SK-N-SH treated with all-trans-retinoic acid at 6 μM for 48 hours (cell line): ENCODE measurements around the gene LRRC55.

ENCODE experiments used
- ATAC-seq: fragments of 200-7000 bp; cut with Tn5 transposase; 3 replicates; pipeline ENCODE4 v1.9.1; 2020; ENCODE audit warnings: mild to moderate bottlenecking, moderate library complexity
- BACH2 ChIP-seq: fragments of 250-450 bp; sonication (Bioruptor Pico); IDR thresholded peaks from 2 replicates; pipeline ENCODE4 v1.9.0; 2021; ENCODE audit warnings: mild to moderate bottlenecking, borderline replicate concordance
- CSDC2 ChIP-seq: fragments of 250-450 bp; sonication (Bioruptor Pico); IDR thresholded peaks from 2 replicates; pipeline ENCODE4 v1.5.0; 2020; ENCODE audit warnings: mild to moderate bottlenecking, moderate library complexity
- CSRNP3 ChIP-seq: fragments of 250-450 bp; sonication (Bioruptor Pico); IDR thresholded peaks from 2 replicates; pipeline ENCODE4 v1.5.1; 2021; ENCODE audit warnings: mild to moderate bottlenecking, moderate library complexity
- GLIS3 ChIP-seq: fragments of 250-450 bp; sonication (Bioruptor Pico); IDR thresholded peaks from 2 replicates; pipeline ENCODE4 v1.5.0; 2020; ENCODE audit warnings: mild to moderate bottlenecking, moderate library complexity
- ISL1 ChIP-seq: fragments of 250-450 bp; sonication (Bioruptor Pico); IDR thresholded peaks from 2 replicates; pipeline ENCODE4 v2.1.2; 2022; ENCODE audit warnings: mild to moderate bottlenecking, moderate library complexity
- OSR1 ChIP-seq: fragments of 250-450 bp; sonication (Bioruptor Pico); IDR thresholded peaks from 2 replicates; pipeline ENCODE4 v1.8.0; 2022; ENCODE audit warnings: moderate library complexity, mild to moderate bottlenecking, inconsistent platforms
- POU6F1 ChIP-seq: fragments of 250-450 bp; sonication (Bioruptor Pico); IDR thresholded peaks from 2 replicates; pipeline ENCODE4 v1.8.0; 2021; ENCODE audit warnings: low read depth, mild to moderate bottlenecking, moderate library complexity, borderline replicate concordance
- PPARA ChIP-seq: fragments of 250-450 bp; sonication (Bioruptor Pico); IDR thresholded peaks from 2 replicates; pipeline ENCODE4 v1.5.0; 2020; ENCODE audit warnings: mild to moderate bottlenecking, borderline replicate concordance
- RARB ChIP-seq: fragments of 250-450 bp; sonication (Bioruptor Pico); IDR thresholded peaks from 2 replicates; pipeline ENCODE4 v1.8.0; 2021; ENCODE audit warnings: mild to moderate bottlenecking, moderate library complexity
- SNAI2 ChIP-seq: fragments of 250-450 bp; sonication (Bioruptor Pico); IDR thresholded peaks from 2 replicates; pipeline ENCODE4 v1.5.0; 2020; ENCODE audit warnings: mild to moderate bottlenecking, moderate library complexity
- TCF4 ChIP-seq: fragments of 250-450 bp; sonication (Bioruptor Pico); IDR thresholded peaks from 2 replicates; pipeline ENCODE4 v1.8.0; 2021; ENCODE audit warnings: mild to moderate bottlenecking, moderate library complexity, borderline replicate concordance
- TOX ChIP-seq: fragments of 250-450 bp; sonication (Bioruptor Pico); IDR thresholded peaks from 2 replicates; pipeline ENCODE4 v1.8.0; 2021; ENCODE audit warnings: mild to moderate bottlenecking, moderate library complexity, borderline replicate concordance
- ZC3H10 ChIP-seq: fragments of 250-450 bp; sonication (Bioruptor Pico); IDR thresholded peaks from 2 replicates; pipeline ENCODE4 v1.5.1; 2021; ENCODE audit warnings: mild to moderate bottlenecking, moderate library complexity
- ZFP3 ChIP-seq: fragments of 250-450 bp; sonication (Bioruptor Pico); IDR thresholded peaks from 2 replicates; pipeline ENCODE4 v1.5.0; 2020; ENCODE audit warnings: mild to moderate bottlenecking, moderate library complexity
- ZNF565 ChIP-seq: fragments of 450-650 bp; formaldehyde crosslinking; conservative IDR thresholded peaks from 2 replicates; pipeline ENCODE4 v1.5.0; 2020; ENCODE audit warnings: low read depth, mild to moderate bottlenecking, moderate library complexity
- ZNF70 ChIP-seq: fragments of 450-650 bp; formaldehyde crosslinking; IDR thresholded peaks from 2 replicates; pipeline ENCODE4 v1.5.0; 2020; ENCODE audit warnings: mild to moderate bottlenecking, moderate library complexity
- ZNF8 ChIP-seq: fragments of 450-650 bp; formaldehyde crosslinking; IDR thresholded peaks from 2 replicates; pipeline ENCODE4 v1.5.0; 2020; ENCODE audit warnings: mild to moderate bottlenecking, moderate library complexity
- TF ChIP-seq, protein P1 (sequence below): fragments of 250-450 bp; sonication (Bioruptor Pico); IDR thresholded peaks from 2 replicates; pipeline ENCODE4 v1.5.0; 2020; ENCODE audit warnings: mild to moderate bottlenecking, moderate library complexity
- TF ChIP-seq, protein P2 (sequence below): fragments of 250-450 bp; sonication (Bioruptor Pico); IDR thresholded peaks from 2 replicates; pipeline ENCODE4 v1.8.0; 2020; ENCODE audit warnings: mild to moderate bottlenecking, moderate library complexity, borderline replicate concordance

Gene LRRC55

DNA sequence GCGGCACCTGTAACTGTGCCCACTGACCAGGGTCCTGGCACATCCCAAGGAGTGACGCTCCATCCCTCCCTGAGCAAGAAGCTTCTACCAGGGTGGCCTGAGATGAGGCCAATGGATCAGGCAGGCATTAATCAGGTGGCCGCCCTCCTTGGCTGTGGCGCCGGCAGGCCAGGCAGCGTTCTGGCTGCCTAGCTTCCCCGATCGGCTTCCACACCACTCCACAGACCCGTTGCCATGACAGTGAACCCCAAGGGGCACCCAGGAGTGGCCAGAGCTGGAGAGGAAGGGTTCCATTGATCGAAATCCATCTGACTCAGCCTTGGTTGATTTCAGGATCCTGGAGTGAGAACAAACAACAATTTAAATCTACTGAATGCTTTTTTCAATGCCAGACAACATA is 20.5 kb downstream of the LRRC55 start:
- ATAC-seq: no peak
- TF ChIP-seq GLIS3 (no peak), PPARA (CRISPR knock-in tag) (no peak), ZNF70 (CRISPR knock-in tag) (no peak), TOX (CRISPR knock-in tag) (no peak), ZFP3 (no peak), CSRNP3 (CRISPR knock-in tag) (no peak), ZNF565 (no peak), ISL1 (CRISPR knock-in tag) (no peak), ZC3H10 (CRISPR knock-in tag) (no peak), POU6F1 (CRISPR knock-in tag) (no peak), BACH2 (CRISPR knock-in tag) (no peak), RARB (CRISPR knock-in tag) (no peak)
- TF ChIP-seq, protein P1, sequence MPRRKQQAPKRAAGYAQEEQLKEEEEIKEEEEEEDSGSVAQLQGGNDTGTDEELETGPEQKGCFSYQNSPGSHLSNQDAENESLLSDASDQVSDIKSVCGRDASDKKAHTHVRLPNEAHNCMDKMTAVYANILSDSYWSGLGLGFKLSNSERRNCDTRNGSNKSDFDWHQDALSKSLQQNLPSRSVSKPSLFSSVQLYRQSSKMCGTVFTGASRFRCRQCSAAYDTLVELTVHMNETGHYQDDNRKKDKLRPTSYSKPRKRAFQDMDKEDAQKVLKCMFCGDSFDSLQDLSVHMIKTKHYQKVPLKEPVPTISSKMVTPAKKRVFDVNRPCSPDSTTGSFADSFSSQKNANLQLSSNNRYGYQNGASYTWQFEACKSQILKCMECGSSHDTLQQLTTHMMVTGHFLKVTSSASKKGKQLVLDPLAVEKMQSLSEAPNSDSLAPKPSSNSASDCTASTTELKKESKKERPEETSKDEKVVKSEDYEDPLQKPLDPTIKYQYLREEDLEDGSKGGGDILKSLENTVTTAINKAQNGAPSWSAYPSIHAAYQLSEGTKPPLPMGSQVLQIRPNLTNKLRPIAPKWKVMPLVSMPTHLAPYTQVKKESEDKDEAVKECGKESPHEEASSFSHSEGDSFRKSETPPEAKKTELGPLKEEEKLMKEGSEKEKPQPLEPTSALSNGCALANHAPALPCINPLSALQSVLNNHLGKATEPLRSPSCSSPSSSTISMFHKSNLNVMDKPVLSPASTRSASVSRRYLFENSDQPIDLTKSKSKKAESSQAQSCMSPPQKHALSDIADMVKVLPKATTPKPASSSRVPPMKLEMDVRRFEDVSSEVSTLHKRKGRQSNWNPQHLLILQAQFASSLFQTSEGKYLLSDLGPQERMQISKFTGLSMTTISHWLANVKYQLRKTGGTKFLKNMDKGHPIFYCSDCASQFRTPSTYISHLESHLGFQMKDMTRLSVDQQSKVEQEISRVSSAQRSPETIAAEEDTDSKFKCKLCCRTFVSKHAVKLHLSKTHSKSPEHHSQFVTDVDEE: no peak
- TF ChIP-seq, protein P2, sequence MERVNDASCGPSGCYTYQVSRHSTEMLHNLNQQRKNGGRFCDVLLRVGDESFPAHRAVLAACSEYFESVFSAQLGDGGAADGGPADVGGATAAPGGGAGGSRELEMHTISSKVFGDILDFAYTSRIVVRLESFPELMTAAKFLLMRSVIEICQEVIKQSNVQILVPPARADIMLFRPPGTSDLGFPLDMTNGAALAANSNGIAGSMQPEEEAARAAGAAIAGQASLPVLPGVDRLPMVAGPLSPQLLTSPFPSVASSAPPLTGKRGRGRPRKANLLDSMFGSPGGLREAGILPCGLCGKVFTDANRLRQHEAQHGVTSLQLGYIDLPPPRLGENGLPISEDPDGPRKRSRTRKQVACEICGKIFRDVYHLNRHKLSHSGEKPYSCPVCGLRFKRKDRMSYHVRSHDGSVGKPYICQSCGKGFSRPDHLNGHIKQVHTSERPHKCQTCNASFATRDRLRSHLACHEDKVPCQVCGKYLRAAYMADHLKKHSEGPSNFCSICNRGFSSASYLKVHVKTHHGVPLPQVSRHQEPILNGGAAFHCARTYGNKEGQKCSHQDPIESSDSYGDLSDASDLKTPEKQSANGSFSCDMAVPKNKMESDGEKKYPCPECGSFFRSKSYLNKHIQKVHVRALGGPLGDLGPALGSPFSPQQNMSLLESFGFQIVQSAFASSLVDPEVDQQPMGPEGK: no peak
- TF ChIP-seq, all 23 proteins: peak for 0

DNA sequence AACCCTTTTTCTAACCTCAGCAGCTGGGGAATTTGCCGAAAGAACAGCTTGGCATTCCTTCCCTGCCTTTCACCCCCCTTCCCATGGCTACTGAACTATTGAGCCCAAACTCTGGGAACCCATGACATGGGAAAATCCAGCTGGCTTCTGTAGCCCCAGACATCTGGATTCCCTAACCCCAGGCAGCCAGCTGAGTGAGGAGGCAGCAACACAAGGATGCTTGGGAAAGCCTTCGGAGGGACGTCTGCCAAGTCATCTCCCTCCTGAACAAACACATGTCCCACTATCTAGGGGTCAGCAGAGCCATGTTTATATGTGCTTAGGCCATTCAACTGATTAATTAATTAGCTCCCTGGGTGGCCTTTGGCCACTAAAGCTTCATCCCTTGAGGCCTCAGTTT is 21.6 kb downstream of the LRRC55 start:
- no peak for ATAC-seq
- TF ChIP-seq ZNF70 (CRISPR knock-in tag) (no peak), TCF4 (peak; percentile 14; the same call in 1 of the 2 replicates)

DNA sequence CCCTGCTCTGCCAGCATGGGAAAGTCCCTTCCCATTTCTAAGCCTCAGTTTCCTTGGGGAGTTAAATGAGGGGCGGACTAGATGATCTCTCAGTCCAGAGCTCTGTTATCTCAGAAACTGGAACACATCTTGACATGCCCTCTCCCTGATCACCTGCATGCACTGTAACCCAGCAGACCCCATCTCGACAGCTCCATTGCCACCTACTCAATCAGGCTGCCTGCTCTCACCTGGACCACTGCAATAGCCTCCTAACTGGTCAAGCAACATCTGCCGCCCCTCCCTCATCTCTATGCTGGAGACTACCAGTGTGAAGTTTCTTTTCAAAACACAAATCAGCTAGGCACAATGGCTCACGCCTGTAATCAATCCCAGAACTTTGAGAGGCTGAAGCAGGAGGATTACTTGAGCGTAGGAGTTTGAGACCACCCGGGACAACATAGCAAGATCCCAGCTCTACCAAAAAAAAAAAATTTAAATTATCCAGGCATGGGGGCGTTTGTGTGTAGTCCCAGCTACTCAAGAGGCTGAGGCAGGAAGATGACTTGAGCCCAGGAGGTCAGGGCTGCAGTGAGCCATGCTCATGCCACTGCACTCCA is 22.2 kb downstream of the LRRC55 start:
- no peak for TF ChIP-seq SNAI2 (CRISPR knock-in tag)
- TF ChIP-seq ZNF8 (CRISPR knock-in tag): no peak
- ATAC-seq: no peak

- TF ChIP-seq SNAI2 (CRISPR knock-in tag): no peak
- ATAC-seq: peak; percentile 39; the same call in 1 of the 3 replicates
These were observed 23.4 kb downstream of the LRRC55 start for GRCh38 chr11:57205041-57205641.

DNA sequence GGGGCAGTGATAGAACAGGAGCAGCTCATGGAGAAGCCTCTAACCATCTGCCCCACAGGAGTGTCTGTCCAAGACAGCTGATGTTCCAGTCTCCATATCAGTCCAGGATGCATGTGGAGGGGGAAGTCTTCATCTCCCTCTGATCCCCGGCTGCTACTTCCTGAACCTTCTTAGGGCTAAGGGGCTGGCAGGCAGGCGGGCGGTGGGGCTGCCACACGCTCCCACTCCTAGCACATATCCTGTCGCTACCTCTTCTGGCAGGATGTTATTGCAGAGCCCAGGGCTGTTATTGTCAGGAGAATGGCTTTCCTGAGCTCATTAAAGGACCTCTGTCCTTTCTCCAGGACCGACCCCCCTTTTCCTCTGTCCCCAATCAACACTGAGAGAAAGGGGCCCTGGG is 25.4 kb downstream of the LRRC55 start:
- ATAC-seq: no peak
- no peak for TF ChIP-seq POU6F1 (CRISPR knock-in tag)
- TF ChIP-seq OSR1: no peak
- no peak for TF ChIP-seq ZNF565
- TF ChIP-seq CSDC2: no peak
- no peak for TF ChIP-seq CSRNP3 (CRISPR knock-in tag)
